HG02759 (cell line): Measurements from ENCODE around the gene ZDBF2.
"Not testable (repeated sequence)": the region's sequence is repeated elsewhere in the genome, so short reads cannot be mapped to it uniquely, and the experiment has no call there.

ENCODE experiments used
- ATAC-seq: cut with Tn5 transposase; IDR thresholded peaks from one replicate; pipeline ENCODE4 v1.9.1; 2021; ENCODE audit warnings: mild to moderate bottlenecking, moderate library complexity; ENCODE audit not compliant: unreplicated experiment

Gene ZDBF2

GRCh38 chr2:206316141-206316540 is 41.7 kb downstream of the ZDBF2 start:
- no peak for ATAC-seq

DNA sequence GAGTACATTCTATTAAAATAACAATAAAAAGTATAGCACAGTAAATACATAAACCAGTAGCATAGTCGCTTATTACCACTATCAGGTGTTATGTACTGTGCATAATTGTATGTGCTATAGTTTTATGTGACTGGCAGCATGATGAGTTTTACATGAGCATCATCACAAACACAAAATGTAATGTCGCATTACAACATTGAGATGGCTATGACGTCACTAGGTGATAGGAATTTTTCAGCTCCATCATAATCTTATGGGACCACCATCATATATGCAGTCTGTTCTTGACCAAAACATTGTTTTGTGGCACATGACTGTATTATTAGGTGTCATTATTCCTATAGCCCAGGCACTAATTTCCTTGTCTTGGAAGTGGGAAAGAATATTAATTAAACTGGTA is 48.6 kb downstream of the ZDBF2 start:
- ATAC-seq, result no peak

- ATAC-seq, result no peak
Observed at GRCh38 chr2:206323486-206323885, 49.0 kb downstream of the ZDBF2 start.

GRCh38 chr2:206324869-206325268 is 50.4 kb downstream of the ZDBF2 start:
- no peak for ATAC-seq

DNA sequence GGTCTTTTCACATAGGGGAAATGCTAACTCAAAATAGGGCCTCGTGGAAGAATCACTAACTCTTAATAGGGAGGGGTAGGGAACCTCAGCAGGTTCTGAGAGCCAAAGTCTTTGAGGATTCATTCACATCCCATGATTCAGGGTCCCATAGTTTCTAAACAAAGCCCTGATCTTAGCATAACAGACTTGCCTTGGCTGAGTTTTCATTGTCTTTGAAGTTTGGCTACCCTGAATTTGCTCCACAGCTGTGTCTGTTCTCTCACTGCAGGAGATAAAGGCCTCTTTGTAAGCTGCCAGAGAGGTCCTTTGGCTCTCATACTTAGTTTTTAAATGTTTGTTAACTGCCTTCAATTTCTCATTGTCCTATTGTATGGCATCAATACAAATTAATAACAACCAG is 54.5 kb downstream of the ZDBF2 start:
- no peak for ATAC-seq

DNA sequence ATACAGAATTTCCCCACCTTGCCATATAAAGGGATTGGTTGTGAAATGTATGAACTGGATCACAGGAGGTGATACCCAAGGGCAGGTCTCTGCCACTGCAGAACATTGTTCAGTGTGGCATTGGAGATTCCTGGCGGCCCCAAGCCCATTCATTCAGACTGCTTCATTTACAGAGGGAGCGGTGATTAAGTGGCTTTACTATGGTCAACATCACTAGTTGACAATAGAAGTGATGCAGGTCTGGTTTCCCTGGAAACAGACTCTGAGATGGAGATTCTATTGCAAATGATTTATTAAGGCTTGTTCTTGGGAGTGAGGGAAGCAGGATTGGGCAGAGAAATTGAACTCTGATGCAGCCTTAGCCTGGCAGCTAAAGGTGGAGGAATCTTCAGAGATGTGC is 62.4 kb downstream of the ZDBF2 start:
- ATAC-seq, result no peak

- ATAC-seq, result no peak
Observed at GRCh38 chr2:206337956-206338355, 63.5 kb downstream of the ZDBF2 start.

DNA sequence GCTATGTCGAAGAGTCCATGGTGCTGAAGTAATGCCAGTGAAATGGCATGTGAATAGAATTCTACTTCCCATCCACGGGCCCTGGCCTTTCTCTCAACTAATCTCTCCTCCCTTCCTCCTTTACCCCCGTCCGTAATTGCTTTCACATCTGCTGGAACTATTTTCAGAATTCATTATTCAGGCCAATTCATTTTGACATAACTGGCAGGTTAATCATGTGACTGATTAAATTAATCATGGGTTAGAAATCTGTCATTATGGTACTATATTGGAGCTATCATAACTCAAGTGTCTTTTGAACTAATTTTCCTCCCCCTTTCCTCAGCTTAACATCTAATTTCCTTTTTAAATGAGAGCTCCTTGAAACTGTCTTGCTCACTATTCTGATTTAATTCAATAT is 66.9 kb downstream of the ZDBF2 start:
- no peak for ATAC-seq

DNA sequence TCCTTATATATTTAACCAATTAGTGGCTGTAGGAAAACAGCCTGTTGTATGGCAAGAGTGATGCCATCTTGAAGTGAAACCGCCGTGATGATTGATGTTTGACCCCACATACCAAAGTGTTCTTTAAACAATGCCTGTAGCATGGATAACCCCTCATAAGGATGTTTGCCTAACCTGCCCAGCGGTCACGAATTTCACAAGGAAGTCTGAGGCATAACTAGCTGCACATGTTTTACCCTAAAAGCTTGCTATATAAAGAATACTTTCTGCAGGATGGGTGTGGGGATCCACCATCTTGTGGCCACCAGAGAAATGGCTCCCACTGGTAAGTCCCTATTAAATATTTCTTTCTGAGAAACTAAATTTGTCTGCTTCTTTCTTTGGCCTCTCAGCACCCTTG is 68.7 kb downstream of the ZDBF2 start:
- no peak for ATAC-seq

- no peak for ATAC-seq
Observed at GRCh38 chr2:206343816-206344215, 69.4 kb downstream of the ZDBF2 start.

GRCh38 chr2:206345606-206346005 is 71.1 kb downstream of the ZDBF2 start:
- no peak for ATAC-seq

- no peak for ATAC-seq
Observed at GRCh38 chr2:206349375-206349774, 74.9 kb downstream of the ZDBF2 start.

GRCh38 chr2:206352571-206352970 is 78.1 kb downstream of the ZDBF2 start:
- ATAC-seq, result no peak

GRCh38 chr2:206353685-206354084 is 79.2 kb downstream of the ZDBF2 start:
- ATAC-seq, result no peak

DNA sequence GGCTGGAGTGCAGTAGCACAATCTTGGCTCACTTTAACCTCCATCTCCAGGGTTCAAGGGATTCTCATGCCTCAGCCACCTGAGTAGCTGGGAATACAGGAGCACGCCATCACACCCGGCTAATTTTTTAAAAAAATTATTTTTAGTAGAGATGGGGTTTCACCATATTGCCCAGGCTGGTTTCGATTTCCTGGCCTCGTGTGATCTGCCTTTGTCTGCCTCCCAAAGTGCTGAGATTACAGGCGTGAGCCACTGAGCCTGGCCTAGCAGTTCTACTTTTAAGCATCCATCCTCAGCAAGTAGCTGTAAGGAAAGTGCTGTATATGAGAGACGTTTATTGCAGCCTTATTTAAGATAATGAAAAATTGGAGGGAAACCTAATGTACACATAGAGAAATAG is 79.7 kb downstream of the ZDBF2 start:
- ATAC-seq, result no peak

GRCh38 chr2:206356840-206357239 is 82.4 kb downstream of the ZDBF2 start:
- not testable (repeated sequence) for ATAC-seq

DNA sequence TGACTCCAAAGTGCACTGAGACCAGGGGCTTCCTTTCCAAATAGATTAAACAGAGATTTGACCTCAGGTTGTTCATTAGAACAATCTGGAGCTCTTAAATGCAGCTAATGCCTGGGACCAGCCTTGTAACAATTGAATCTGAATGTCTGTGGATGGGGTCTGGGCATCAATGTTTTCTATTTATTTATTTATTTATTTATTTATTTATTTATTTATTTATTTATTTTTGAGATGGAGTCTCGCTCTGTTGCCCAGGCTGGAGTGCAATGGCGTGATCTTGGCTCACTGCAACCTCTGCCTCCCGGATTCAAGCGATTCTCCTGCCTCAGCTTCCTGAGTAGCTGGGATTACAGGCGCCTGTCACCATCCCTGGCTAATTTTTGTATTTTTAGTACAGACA is 86.4 kb downstream of the ZDBF2 start:
- not testable (repeated sequence) for ATAC-seq

DNA sequence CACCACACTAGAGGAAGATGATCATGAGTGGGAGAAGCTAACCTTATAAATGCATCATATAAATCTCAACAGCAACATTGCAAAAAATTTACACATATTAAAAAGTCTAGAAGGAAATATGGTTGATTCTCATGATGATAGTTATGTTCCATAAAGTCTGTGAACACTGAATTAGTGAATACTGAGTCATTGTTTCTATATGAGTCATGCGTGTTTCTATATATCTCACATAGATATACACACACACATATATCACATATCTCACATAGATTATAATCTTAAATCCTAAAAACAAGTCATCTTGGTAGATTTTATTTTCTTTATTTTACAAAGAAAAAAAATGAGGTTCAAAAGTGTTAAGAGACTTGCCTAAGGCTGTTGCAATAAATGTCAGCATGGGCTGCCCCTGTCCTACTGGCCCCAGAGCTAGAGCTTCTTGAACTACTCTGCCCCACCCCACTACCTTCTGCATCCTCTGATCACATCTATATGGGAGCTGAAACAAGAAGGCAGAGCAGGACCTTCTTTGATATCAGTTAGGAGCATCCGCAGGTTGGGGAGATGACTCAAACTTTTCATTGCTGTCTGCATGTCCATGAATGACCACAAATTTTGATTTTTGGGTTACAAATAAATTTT is 87.1 kb downstream of the ZDBF2 start:
- no peak for ATAC-seq
